Panc1 (cell line): ENCODE data around the gene DCXR. TPM values are rescaled to one million over a fixed set of nuclear protein-coding genes. Genes with fewer than 3 reads are reported as not detected.

ENCODE experiments used
- ATAC-seq: fragments of 200-7000 bp; cut with Tn5 transposase; 2 replicates; pipeline ENCODE4 v1.9.1; 2020; ENCODE audit warnings: mild to moderate bottlenecking, moderate library complexity
- BruUV-seq: library from RNA; stranded (reverse); fragments of 400-500 nt; replicated peaks from 2 replicates; lab custom pipeline; 2021; lab: Mats Ljungman, UMichigan
- CTCF ChIA-PET: fragments of 300-600 bp; sonication (Branson Sonifier 250); formaldehyde crosslinking; loops from one replicate; lab custom pipeline; 2022; ENCODE audit warnings: antibody characterized with exemption; lab: Charles Lee
- POLR2A ChIA-PET: fragments of 300-600 bp; sonication (Branson Sonifier 250); formaldehyde crosslinking; loops from one replicate; lab custom pipeline; 2022; ENCODE audit warnings: antibody characterized with exemption; lab: Charles Lee
- DNase-seq: peaks from one replicate; pipeline ENCODE4 v3.0.0-alpha.2; 2010; ENCODE audit warnings: low read depth, low spot score
- H3K27ac ChIP-seq: 2 replicates; pipeline ENCODE4 v1.5.1; 2011; ENCODE audit warnings: mild to moderate bottlenecking, low read length, inconsistent platforms
- H3K27me3 ChIP-seq: fragments of 200-500 bp; sonication (Bioruptor generic); 2 replicates; pipeline ENCODE4 v1.6.0; 2014; ENCODE audit warnings: low read length, inconsistent platforms; ENCODE audit not compliant: control insufficient read depth, insufficient read depth
- H3K36me3 ChIP-seq: fragments of 200-500 bp; sonication (Bioruptor generic); 2 replicates; pipeline ENCODE4 v1.5.1; 2014; ENCODE audit warnings: inconsistent platforms, mild to moderate bottlenecking, low read length, moderate library complexity; ENCODE audit not compliant: control insufficient read depth, insufficient read depth
- H3K4me1 ChIP-seq: 2 replicates; pipeline ENCODE4 v1.5.1; 2011; ENCODE audit warnings: inconsistent platforms, mild to moderate bottlenecking, low read length, moderate library complexity; ENCODE audit not compliant: control insufficient read depth, insufficient read depth
- H3K4me3 ChIP-seq, 2 experiments: 2 replicates each; pipeline ENCODE4 v1.5.1; 2011 to 2012; ENCODE audit warnings: low read depth in 2 of 2, low read length in 2 of 2, mild to moderate bottlenecking in 2 of 2, inconsistent platforms in 1 of 2, moderate library complexity in 1 of 2
- H3K9me3 ChIP-seq: fragments of 200-500 bp; sonication (Bioruptor generic); 2 replicates; pipeline ENCODE4 v1.5.1; 2014; ENCODE audit warnings: low read depth, mild to moderate bottlenecking, inconsistent platforms, low read length, moderate library complexity; ENCODE audit not compliant: control insufficient read depth, insufficient read depth
- CTCF ChIP-seq: fragments of 450-650 bp; IDR thresholded peaks from 2 replicates; pipeline ENCODE4 v1.5.1; 2017; ENCODE audit warnings: mild to moderate bottlenecking
- POLR2AphosphoS5 ChIP-seq: IDR thresholded peaks from 2 replicates; pipeline ENCODE4 v1.6.1; 2012; ENCODE audit warnings: mild to moderate bottlenecking, low read depth, low read length, moderate library complexity
- REST ChIP-seq, 2 experiments: IDR thresholded peaks; 2 replicates each; pipeline ENCODE4 v1.6.1; 2011 to 2012; ENCODE audit warnings: low read depth in 2 of 2, control low read depth in 1 of 2, low read length in 1 of 2, mild to moderate bottlenecking in 1 of 2, moderate library complexity in 1 of 2; ENCODE audit not compliant: insufficient read depth in 1 of 2
- SIN3A ChIP-seq: IDR thresholded peaks from 2 replicates; pipeline ENCODE4 v1.6.1; 2012; ENCODE audit warnings: low read depth, mild to moderate bottlenecking, low read length, moderate library complexity, borderline replicate concordance; ENCODE audit not compliant: insufficient read depth
- TCF7L2 ChIP-seq: IDR thresholded peaks from 2 replicates; pipeline ENCODE4 v1.6.1; 2011; ENCODE audit warnings: mild to moderate bottlenecking, low read depth, low read length, inconsistent platforms
- in situ Hi-C: cut with HindIII; loops from 2 replicates; pipeline ENCODE4 v1.10.0; 2016; ENCODE audit warnings: low sequenced_read_pairs, low pct_unique_long_range_greater_than_20kb
- intact Hi-C: fragments of 100-400 bp; cut with micrococcal nuclease; formaldehyde crosslinking; loops from one replicate; pipeline ENCODE4 v1.10.0; 2022; ENCODE audit not compliant: unreplicated experiment
- total RNA-seq: library from RNA; stranded (reverse); gene quantifications from one replicate; pipeline ENCODE4 v1.2.1, GENCODE V29; 2021; ENCODE audit not compliant: unreplicated experiment

The DCXR gene
- total RNA-seq, 1 experiment from 2014 or later: 128 TPM

GRCh38 chr17:82004517-82005455 lies 32.7 kb downstream of the DCXR start:
- peaks cover 48% of the 10 kb centered on the region for H3K4me1 ChIP-seq
- in situ Hi-C loops (no loop called here), intact Hi-C loops (no loop called here)
- ChIA-PET CTCF (no interaction called here), POLR2A (no interaction called here)
- no peak for ATAC-seq
- H3K36me3 ChIP-seq: no peaks in the 10 kb centered on the region
- H3K27me3 ChIP-seq: no peaks in the 10 kb centered on the region
- no peak for DNase-seq
- no peaks in the 10 kb centered on the region for H3K9me3 ChIP-seq
- no TSS peak for BruUV-seq
- H3K27ac ChIP-seq: peak overlapping the region; percentile 82
- no peak for TF ChIP-seq TCF7L2
- H3K4me3 ChIP-seq: no peak overlapping the region

GRCh38 chr17:82003411-82004381 lies 33.8 kb downstream of the DCXR start:
- no peak for TF ChIP-seq POLR2AphosphoS5
- peak; percentile 94 for TF ChIP-seq TCF7L2
- 0 out of 4 replicates have a peak, but pooled peaks of 1 of the 2 experiments have one; percentile 17 for TF ChIP-seq REST (IDR thresholded peaks at IDR 0.05; ENCODE audit: insufficient read depth in 1 of 2, low read depth in 2 of 2, low read length in 1 of 2)
- TF ChIP-seq CTCF: no peak
- TF ChIP-seq SIN3A: peak; percentile 54; the same call in 1 of the 2 replicates
- Histone ChIP-seq H3K27me3 (no peaks in the 10 kb centered on the region), H3K4me3 (no peak overlapping the region), H3K9me3 (no peaks in the 10 kb centered on the region), H3K4me1 (peaks cover 48% of the 10 kb centered on the region), H3K36me3 (no peaks in the 10 kb centered on the region), H3K27ac (peak overlapping the region; percentile 82)
- ChIA-PET CTCF (interaction anchor here (0.6 to 0.7 kb wide), 2 partner anchors 22 to 44 kb away, joined by 4 read pairs; no protein-coding TSS in a partner anchor), POLR2A (no interaction called here)
- ATAC-seq (peak; percentile 88), DNase-seq (peak; percentile 41)
- no TSS peak for BruUV-seq
- in situ Hi-C loops (no loop called here), intact Hi-C loops (no loop called here)
